GM12801 (cell line): ENCODE results near the gene SPTBN5.

Source experiments
- TF ChIP-seq, protein P1 (sequence below): IDR thresholded peaks from one replicate; pipeline ENCODE4 v1.5.1; 2011; ENCODE audit warnings: control low read depth; ENCODE audit not compliant: insufficient read length; ENCODE audit errors: extremely low read depth

Gene SPTBN5

GRCh38 chr15:41930867-41931222 lies 37.0 kb upstream of the SPTBN5 start:
- TF ChIP-seq, protein P1, sequence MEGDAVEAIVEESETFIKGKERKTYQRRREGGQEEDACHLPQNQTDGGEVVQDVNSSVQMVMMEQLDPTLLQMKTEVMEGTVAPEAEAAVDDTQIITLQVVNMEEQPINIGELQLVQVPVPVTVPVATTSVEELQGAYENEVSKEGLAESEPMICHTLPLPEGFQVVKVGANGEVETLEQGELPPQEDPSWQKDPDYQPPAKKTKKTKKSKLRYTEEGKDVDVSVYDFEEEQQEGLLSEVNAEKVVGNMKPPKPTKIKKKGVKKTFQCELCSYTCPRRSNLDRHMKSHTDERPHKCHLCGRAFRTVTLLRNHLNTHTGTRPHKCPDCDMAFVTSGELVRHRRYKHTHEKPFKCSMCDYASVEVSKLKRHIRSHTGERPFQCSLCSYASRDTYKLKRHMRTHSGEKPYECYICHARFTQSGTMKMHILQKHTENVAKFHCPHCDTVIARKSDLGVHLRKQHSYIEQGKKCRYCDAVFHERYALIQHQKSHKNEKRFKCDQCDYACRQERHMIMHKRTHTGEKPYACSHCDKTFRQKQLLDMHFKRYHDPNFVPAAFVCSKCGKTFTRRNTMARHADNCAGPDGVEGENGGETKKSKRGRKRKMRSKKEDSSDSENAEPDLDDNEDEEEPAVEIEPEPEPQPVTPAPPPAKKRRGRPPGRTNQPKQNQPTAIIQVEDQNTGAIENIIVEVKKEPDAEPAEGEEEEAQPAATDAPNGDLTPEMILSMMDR, result no peak

GRCh38 chr15:41930221-41930866 lies 36.5 kb upstream of the SPTBN5 start:
- TF ChIP-seq, protein P1, result no peak

DNA sequence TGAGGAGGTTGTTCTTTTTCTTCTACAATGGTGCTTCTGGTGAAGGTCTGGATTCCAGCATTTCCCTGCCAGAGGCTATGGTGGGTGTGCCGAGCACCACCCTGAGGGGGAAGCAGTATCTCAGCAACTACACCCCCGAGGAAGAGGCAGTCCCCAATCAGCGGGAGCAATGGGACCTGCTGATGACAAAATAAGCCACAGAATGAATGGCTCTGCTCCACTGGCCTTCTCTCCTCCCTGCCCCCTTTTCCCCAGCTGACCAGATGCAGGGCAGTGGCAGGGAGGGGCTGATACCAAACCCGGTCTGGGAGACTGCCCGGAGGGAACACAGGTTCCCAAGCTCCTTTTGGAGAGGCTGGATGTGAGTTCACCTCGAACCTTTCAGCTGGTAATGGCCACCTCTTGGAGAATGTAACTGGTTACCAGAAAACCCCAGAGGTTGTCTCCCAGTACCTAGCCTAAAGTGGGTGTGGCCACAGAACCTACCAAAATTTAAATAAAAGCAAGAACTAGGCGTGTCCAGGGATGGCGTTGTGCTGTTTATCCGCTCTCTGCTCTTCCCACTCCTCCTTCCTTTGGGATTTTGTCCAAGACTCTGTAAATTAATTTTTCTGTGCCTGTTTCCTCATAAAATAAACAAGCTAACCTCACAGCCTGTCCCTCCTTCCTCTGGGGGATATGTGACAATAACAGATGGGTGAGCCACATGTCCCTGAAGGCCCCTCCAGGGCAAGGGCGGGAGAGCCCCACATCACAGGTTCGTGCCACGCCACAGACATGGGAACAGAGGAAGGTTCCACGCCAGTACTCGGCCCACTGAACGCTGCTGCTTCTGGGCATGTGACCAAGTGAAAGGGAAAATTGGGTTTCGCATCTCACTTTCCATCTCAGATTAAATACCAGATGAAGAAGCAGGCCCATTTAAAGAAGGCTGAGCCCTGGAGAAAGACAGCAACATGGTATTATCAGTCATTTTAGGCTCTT lies 35.1 kb upstream of the SPTBN5 start:
- TF ChIP-seq, protein P1, result no peak

DNA sequence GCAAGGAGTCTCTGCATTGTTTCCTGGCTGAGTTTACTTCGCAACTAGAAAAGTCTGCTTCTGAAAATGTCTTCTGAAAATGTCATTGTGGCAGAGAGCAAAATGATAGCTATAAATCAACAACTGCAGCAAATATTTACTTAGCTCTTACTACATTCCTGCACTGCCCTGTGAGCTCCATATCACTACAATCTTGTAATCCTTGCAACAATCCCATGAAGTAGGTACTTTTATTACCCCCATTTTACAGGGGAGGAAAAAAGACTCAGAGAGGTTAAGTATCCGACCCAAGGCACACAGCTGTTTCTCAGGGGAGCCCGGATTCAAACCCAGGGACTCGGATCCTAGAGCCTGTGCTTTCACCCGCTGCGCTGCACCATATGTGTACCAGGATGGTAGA lies 34.2 kb upstream of the SPTBN5 start:
- TF ChIP-seq, protein P1, result no peak

- TF ChIP-seq, protein P1, result no peak
Measured at GRCh38 chr15:41927536-41927935, 33.7 kb upstream of the SPTBN5 start.

GRCh38 chr15:41926185-41927056 lies 32.6 kb upstream of the SPTBN5 start:
- TF ChIP-seq, protein P1, result no peak
